ENCODE data around the gene ITGB5. TPM values are rescaled to one million over a fixed set of nuclear protein-coding genes. Genes with fewer than 3 reads are reported as not detected.

Gene ITGB5
- total RNA-seq, 1 experiment from 2014 or later = 339 TPM

- Mint-ChIP-seq H3K4me1 (no peaks in the 10 kb centered on the region; the same call in 1 of the 2 replicates), H3K9me3 (no peaks in the 10 kb centered on the region), H3K36me3 (no peaks in the 10 kb centered on the region), H3K27ac (no peak overlapping the region), H3K27me3 (ENCODE audit: low read depth) (no peaks in the 10 kb centered on the region), H3K4me3 (no peak overlapping the region)
- ChIA-PET POLR2A (no interaction called here), CTCF (no interaction called here)
- peak; percentile 34; the same call in 1 of the 2 replicates for ATAC-seq
- no peak for DNase-seq (ENCODE audit: low spot score)
- TF ChIP-seq ZNF416 (CRISPR knock-in tag; IDR thresholded peaks at IDR 0.05) (no peak), GTF2I (CRISPR knock-in tag; conservative IDR thresholded peaks at IDR 0.05) (no peak), ZBTB43 (CRISPR knock-in tag; IDR thresholded peaks at IDR 0.05) (no peak)
Observed at GRCh38 chr3:124916837-124917409, 29.8 kb upstream of the ITGB5 start.

GRCh38 chr3:124915254-124915653 is 28.1 kb upstream of the ITGB5 start:
- POLR2A ChIA-PET = no interaction called here
- CTCF ChIA-PET = no interaction called here
- H3K4me3 Mint-ChIP-seq = no peak overlapping the region
- no peaks in the 10 kb centered on the region for H3K27me3 Mint-ChIP-seq (ENCODE audit: low read depth)
- H3K36me3 Mint-ChIP-seq = no peaks in the 10 kb centered on the region
- no peaks in the 10 kb centered on the region for H3K9me3 Mint-ChIP-seq
- ATAC-seq = no peak
- H3K4me1 Mint-ChIP-seq = no peaks in the 10 kb centered on the region; the same call in 1 of the 2 replicates
- H3K27ac Mint-ChIP-seq = no peak overlapping the region
- DNase-seq (ENCODE audit: low spot score) = no peak
- TF ChIP-seq, protein P1, sequence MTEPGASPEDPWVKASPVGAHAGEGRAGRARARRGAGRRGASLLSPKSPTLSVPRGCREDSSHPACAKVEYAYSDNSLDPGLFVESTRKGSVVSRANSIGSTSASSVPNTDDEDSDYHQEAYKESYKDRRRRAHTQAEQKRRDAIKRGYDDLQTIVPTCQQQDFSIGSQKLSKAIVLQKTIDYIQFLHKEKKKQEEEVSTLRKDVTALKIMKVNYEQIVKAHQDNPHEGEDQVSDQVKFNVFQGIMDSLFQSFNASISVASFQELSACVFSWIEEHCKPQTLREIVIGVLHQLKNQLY (CRISPR knock-in tag; IDR thresholded peaks at IDR 0.05) = no peak
- no peak for TF ChIP-seq CREM (CRISPR knock-in tag; IDR thresholded peaks at IDR 0.05)
- no peak for TF ChIP-seq JAZF1 (CRISPR knock-in tag; IDR thresholded peaks at IDR 0.05)
- TF ChIP-seq, protein P2, sequence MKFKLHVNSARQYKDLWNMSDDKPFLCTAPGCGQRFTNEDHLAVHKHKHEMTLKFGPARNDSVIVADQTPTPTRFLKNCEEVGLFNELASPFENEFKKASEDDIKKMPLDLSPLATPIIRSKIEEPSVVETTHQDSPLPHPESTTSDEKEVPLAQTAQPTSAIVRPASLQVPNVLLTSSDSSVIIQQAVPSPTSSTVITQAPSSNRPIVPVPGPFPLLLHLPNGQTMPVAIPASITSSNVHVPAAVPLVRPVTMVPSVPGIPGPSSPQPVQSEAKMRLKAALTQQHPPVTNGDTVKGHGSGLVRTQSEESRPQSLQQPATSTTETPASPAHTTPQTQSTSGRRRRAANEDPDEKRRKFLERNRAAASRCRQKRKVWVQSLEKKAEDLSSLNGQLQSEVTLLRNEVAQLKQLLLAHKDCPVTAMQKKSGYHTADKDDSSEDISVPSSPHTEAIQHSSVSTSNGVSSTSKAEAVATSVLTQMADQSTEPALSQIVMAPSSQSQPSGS (CRISPR knock-in tag; IDR thresholded peaks at IDR 0.05; ENCODE audit: borderline replicate concordance, low read depth) = no peak
- no peak for TF ChIP-seq ELF4 (CRISPR knock-in tag; IDR thresholded peaks at IDR 0.05; ENCODE audit: low read depth)
- no peak for TF ChIP-seq SP1 (CRISPR knock-in tag; conservative IDR thresholded peaks at IDR 0.05)
- TF ChIP-seq GTF2I (CRISPR knock-in tag; conservative IDR thresholded peaks at IDR 0.05) = no peak
- TF ChIP-seq FOXK1 (CRISPR knock-in tag; IDR thresholded peaks at IDR 0.05) = no peak
- no peak for TF ChIP-seq E2F5 (CRISPR knock-in tag; IDR thresholded peaks at IDR 0.05)
- TF ChIP-seq SMAD4 (CRISPR knock-in tag; IDR thresholded peaks at IDR 0.05) = no peak
- TF ChIP-seq ETV6 (CRISPR knock-in tag; IDR thresholded peaks at IDR 0.05) = no peak
- no peak for TF ChIP-seq ZNF263 (CRISPR knock-in tag; IDR thresholded peaks at IDR 0.05; ENCODE audit: low read depth)
- TF ChIP-seq RELA (CRISPR knock-in tag; IDR thresholded peaks at IDR 0.05; ENCODE audit: borderline replicate concordance) = no peak
- no peak for TF ChIP-seq IRF2 (CRISPR knock-in tag; IDR thresholded peaks at IDR 0.05; ENCODE audit: borderline replicate concordance, low read depth)
- no peak for TF ChIP-seq TCF7 (CRISPR knock-in tag; IDR thresholded peaks at IDR 0.05; ENCODE audit: low read depth)

GRCh38 chr3:124907957-124908356 is 20.8 kb upstream of the ITGB5 start:
- DNase-seq (ENCODE audit: low spot score) = no peak
- Mint-ChIP-seq H3K27me3 (ENCODE audit: low read depth) (peaks cover 3% of the 10 kb centered on the region; the same call in 1 of the 2 replicates), H3K4me3 (no peak overlapping the region), H3K4me1 (peaks cover 10% of the 10 kb centered on the region), H3K36me3 (no peaks in the 10 kb centered on the region), H3K27ac (no peak overlapping the region), H3K9me3 (no peaks in the 10 kb centered on the region; the same call in 1 of the 2 replicates)
- ChIA-PET CTCF (interaction anchor here (2.0 kb wide), 1 partner anchor 149 kb away, joined by 4 read pairs; no protein-coding TSS in a partner anchor), POLR2A (no interaction called here)
- peak; percentile 96 for ATAC-seq
- TF ChIP-seq ZNF232 (CRISPR knock-in tag; IDR thresholded peaks at IDR 0.05) (no peak), IRF2 (CRISPR knock-in tag; IDR thresholded peaks at IDR 0.05; ENCODE audit: borderline replicate concordance, low read depth) (no peak), ELF4 (CRISPR knock-in tag; IDR thresholded peaks at IDR 0.05; ENCODE audit: low read depth) (no peak), GABPB1 (CRISPR knock-in tag; IDR thresholded peaks at IDR 0.05) (no peak), AR (CRISPR knock-in tag; IDR thresholded peaks at IDR 0.05) (no peak), GTF2I (CRISPR knock-in tag; conservative IDR thresholded peaks at IDR 0.05) (no peak), FOXK1 (CRISPR knock-in tag; IDR thresholded peaks at IDR 0.05) (no peak), NR3C1 (CRISPR knock-in tag; conservative IDR thresholded peaks at IDR 0.05; ENCODE audit: low read depth) (no peak)
- TF ChIP-seq, protein P3, sequence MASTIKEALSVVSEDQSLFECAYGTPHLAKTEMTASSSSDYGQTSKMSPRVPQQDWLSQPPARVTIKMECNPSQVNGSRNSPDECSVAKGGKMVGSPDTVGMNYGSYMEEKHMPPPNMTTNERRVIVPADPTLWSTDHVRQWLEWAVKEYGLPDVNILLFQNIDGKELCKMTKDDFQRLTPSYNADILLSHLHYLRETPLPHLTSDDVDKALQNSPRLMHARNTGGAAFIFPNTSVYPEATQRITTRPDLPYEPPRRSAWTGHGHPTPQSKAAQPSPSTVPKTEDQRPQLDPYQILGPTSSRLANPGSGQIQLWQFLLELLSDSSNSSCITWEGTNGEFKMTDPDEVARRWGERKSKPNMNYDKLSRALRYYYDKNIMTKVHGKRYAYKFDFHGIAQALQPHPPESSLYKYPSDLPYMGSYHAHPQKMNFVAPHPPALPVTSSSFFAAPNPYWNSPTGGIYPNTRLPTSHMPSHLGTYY (CRISPR knock-in tag; IDR thresholded peaks at IDR 0.05) = no peak

Measured in WTC11 (cell line).